ENCODE measurements around the gene OR9G1. TPM values are rescaled to one million over a fixed set of nuclear protein-coding genes. Genes with fewer than 3 reads are reported as not detected.

The OR9G1 gene
- total RNA-seq, 2 donors from 2014 or later, result not detected

- Histone ChIP-seq H3K27me3 (replicated peaks; ENCODE audit: insufficient read depth) (no peaks in the 10 kb centered on the region), H3K4me3 (no peak overlapping the region)
Measured at GRCh38 chr11:56740886-56741285, 42.0 kb downstream of the OR9G1 start.

GRCh38 chr11:56748597-56748996, 49.7 kb downstream of the OR9G1 start, which contains the start of gene OR9G4:
TSS of gene OR9G4 (minus strand) at chr11:56748697. CDS start at chr11:56743766, 4,931 bp downstream.
- H3K27ac ChIP-seq, result no peak within 1 kb of the TSS
- H3K36me3 ChIP-seq, result no peaks in the 10 kb centered on the region
- DNase-seq (ENCODE audit: low spot score), result no peak
- TF ChIP-seq POLR2A (IDR thresholded peaks at IDR 0.05) (no peak), POLR2AphosphoS5 (IDR thresholded peaks at IDR 0.05) (no peak), CTCF (IDR thresholded peaks at IDR 0.05) (no peak)
- H3K27me3 ChIP-seq (replicated peaks; ENCODE audit: insufficient read depth), result no peaks in the 10 kb centered on the region
- H3K4me1 ChIP-seq (replicated peaks), result no peaks in the 10 kb centered on the region
- no peak within 1 kb of the TSS for H3K4me3 ChIP-seq
- intact Hi-C loops (cut with DNase I), result no loop called here
- no peaks in the 10 kb centered on the region for H3K9me3 ChIP-seq
- WGBS, result 68% methylated on average over 1 of the region's 1 CpG

More at GRCh38 chr11:56740886-56741285, 42.0 kb downstream of the OR9G1 start:
- Histone ChIP-seq H3K9me3 (no peaks in the 10 kb centered on the region), H3K4me1 (replicated peaks) (no peaks in the 10 kb centered on the region), H3K27ac (no peak overlapping the region), H3K36me3 (no peaks in the 10 kb centered on the region)
- intact Hi-C loops (cut with DNase I), result no loop called here
- DNase-seq (ENCODE audit: low spot score), result no peak
- TF ChIP-seq POLR2A (IDR thresholded peaks at IDR 0.05), result no peak
- TF ChIP-seq POLR2AphosphoS5 (IDR thresholded peaks at IDR 0.05), result no peak
- TF ChIP-seq CTCF (IDR thresholded peaks at IDR 0.05), result no peak
- WGBS, result 90% methylated on average over 4 of the region's 4 CpGs

GRCh38 chr11:56750190-56750589, 51.3 kb downstream of the OR9G1 start:
- no peaks in the 10 kb centered on the region for H3K36me3 ChIP-seq
- no peak for DNase-seq (ENCODE audit: low spot score)
- H3K27me3 ChIP-seq (replicated peaks; ENCODE audit: insufficient read depth), result no peaks in the 10 kb centered on the region
- no peak overlapping the region for H3K27ac ChIP-seq
- intact Hi-C loops (cut with DNase I), result no loop called here
- 89% methylated on average over 5 of the region's 5 CpGs for WGBS
- TF ChIP-seq POLR2A (IDR thresholded peaks at IDR 0.05) (no peak), CTCF (IDR thresholded peaks at IDR 0.05) (no peak), POLR2AphosphoS5 (IDR thresholded peaks at IDR 0.05) (no peak)
- no peak overlapping the region for H3K4me3 ChIP-seq
- H3K9me3 ChIP-seq, result no peaks in the 10 kb centered on the region
- no peaks in the 10 kb centered on the region for H3K4me1 ChIP-seq (replicated peaks)

GRCh38 chr11:56751480-56751879, 52.6 kb downstream of the OR9G1 start:
- no peak for DNase-seq (ENCODE audit: low spot score)
- intact Hi-C loops (cut with DNase I), result no loop called here
- WGBS, result 81% methylated on average over 5 of the region's 5 CpGs
- Histone ChIP-seq H3K27ac (no peak overlapping the region), H3K9me3 (no peaks in the 10 kb centered on the region), H3K27me3 (replicated peaks; ENCODE audit: insufficient read depth) (no peaks in the 10 kb centered on the region), H3K4me3 (no peak overlapping the region), H3K4me1 (replicated peaks) (no peaks in the 10 kb centered on the region), H3K36me3 (no peaks in the 10 kb centered on the region)
- TF ChIP-seq POLR2AphosphoS5 (IDR thresholded peaks at IDR 0.05), result no peak
- TF ChIP-seq CTCF (IDR thresholded peaks at IDR 0.05), result no peak
- TF ChIP-seq POLR2A (IDR thresholded peaks at IDR 0.05), result no peak

Small RNA genes within 50 kb of the gene (microRNA-seq; reads per million reads assigned to microRNA genes)
- not detected for gene MIR6128

Small RNA genes within 50 kb of the gene (small RNA-seq; reads per million reads assigned to genes)
- gene AP001803.1, result 0 reads per million in 2 donors
- gene AP004245.1, result 0 reads per million in 2 donors
- gene MIR6128, result 0 reads per million in 2 donors

Other genes with a start within 250 kb of the OR9G1 start
- not detected for gene OR5M3, start 225.7 kb upstream of the OR9G1 start, total RNA-seq
- gene OR5M8, start 207.7 kb upstream of the OR9G1 start, total RNA-seq, result not detected
- not detected for gene OR5M11, start 155.8 kb upstream of the OR9G1 start, total RNA-seq
- gene OR5M10, start 121.4 kb upstream of the OR9G1 start, total RNA-seq, result not detected
- not detected for gene OR5M1, start 84.2 kb upstream of the OR9G1 start, total RNA-seq
- gene OR5AP2, start 56.7 kb upstream of the OR9G1 start, total RNA-seq, result not detected
- gene OR5AR1, start 35.4 kb upstream of the OR9G1 start, total RNA-seq, result not detected
- not detected for gene OR9G4, start 49.6 kb downstream of the OR9G1 start, total RNA-seq

All from prostate gland (tissue), 2 donors.